ENCODE results near the gene RABGAP1L.
A peak's percentile ranks its signal among the peaks of the same experiment; 100 is the strongest.
"Not testable (repeated sequence)": the region's sequence is repeated elsewhere in the genome, so short reads cannot be mapped to it uniquely, and the experiment has no call there.

The RABGAP1L gene

GRCh38 chr1:174247472-174247871 lies 88.2 kb downstream of the RABGAP1L start:
- no peak for DNase-seq

- no peak for DNase-seq
Measured at GRCh38 chr1:174248041-174248440, 88.7 kb downstream of the RABGAP1L start.

GRCh38 chr1:174256386-174256785 lies 97.1 kb downstream of the RABGAP1L start:
- not testable (repeated sequence) for DNase-seq

- peak; percentile 58 for DNase-seq
Measured at GRCh38 chr1:174258148-174258550, 98.8 kb downstream of the RABGAP1L start.

- no peak for DNase-seq
Measured at GRCh38 chr1:174262349-174263241, 103.3 kb downstream of the RABGAP1L start.

GRCh38 chr1:174265282-174265681 lies 106.0 kb downstream of the RABGAP1L start:
- DNase-seq, result no peak

- no peak for DNase-seq
Measured at GRCh38 chr1:174266476-174266875, 107.2 kb downstream of the RABGAP1L start.

GRCh38 chr1:174266991-174267612 lies 107.8 kb downstream of the RABGAP1L start:
- DNase-seq, result no peak

GRCh38 chr1:174269989-174270651 lies 110.8 kb downstream of the RABGAP1L start:
- DNase-seq, result no peak

- no peak for DNase-seq
Measured at GRCh38 chr1:174273190-174273589, 113.9 kb downstream of the RABGAP1L start.

GRCh38 chr1:174273776-174274175 lies 114.5 kb downstream of the RABGAP1L start:
- DNase-seq, result no peak

- DNase-seq, result no peak
Measured at GRCh38 chr1:174274452-174274851, 115.1 kb downstream of the RABGAP1L start.

- no peak for DNase-seq
Measured at GRCh38 chr1:174274884-174275283, 115.6 kb downstream of the RABGAP1L start.

GRCh38 chr1:174276087-174276486 lies 116.8 kb downstream of the RABGAP1L start:
- no peak for DNase-seq

- no peak for DNase-seq
Measured at GRCh38 chr1:174284052-174284451, 124.7 kb downstream of the RABGAP1L start.

GRCh38 chr1:174286042-174286441 lies 126.7 kb downstream of the RABGAP1L start:
- no peak for DNase-seq

- DNase-seq, result no peak
Measured at GRCh38 chr1:174289644-174290310, 130.5 kb downstream of the RABGAP1L start.

- DNase-seq, result no peak
Measured at GRCh38 chr1:174291059-174291458, 131.7 kb downstream of the RABGAP1L start.

- no peak for DNase-seq
Measured at GRCh38 chr1:174296309-174296708, 137.0 kb downstream of the RABGAP1L start.

GRCh38 chr1:174297351-174297750 lies 138.0 kb downstream of the RABGAP1L start:
- no peak for DNase-seq

GRCh38 chr1:174301295-174302077 lies 142.2 kb downstream of the RABGAP1L start:
- no peak for DNase-seq

- DNase-seq, result no peak
Measured at GRCh38 chr1:174308604-174309003, 149.3 kb downstream of the RABGAP1L start.

Data from activated CD4-positive, alpha-beta T cell treated with anti-CD3 and anti-CD28 coated beads for 48 hours (primary cell).